ENCODE measurements around the gene HECTD1.
"Not testable (repeated sequence)": the region's sequence is repeated elsewhere in the genome, so short reads cannot be mapped to it uniquely, and the experiment has no call there.

HECTD1 gene

DNA sequence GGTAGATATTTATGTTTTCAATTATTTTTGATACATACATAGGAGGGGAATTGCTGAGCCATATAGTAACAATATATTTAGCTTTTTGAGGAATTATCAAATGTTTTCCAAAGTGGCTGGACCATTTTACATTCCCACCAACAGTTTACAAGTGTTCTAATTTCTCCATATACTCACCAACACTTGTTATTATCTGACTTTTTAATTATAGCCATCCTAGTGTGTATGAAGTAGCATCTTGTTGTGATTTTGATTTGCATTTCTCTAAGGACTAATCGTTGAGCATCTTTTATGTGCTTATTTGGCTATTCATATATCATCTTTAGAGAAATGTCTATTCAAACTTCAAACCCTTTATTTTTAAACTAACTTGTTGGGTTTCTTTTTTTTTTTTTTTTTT lies 17.2 kb upstream of the HECTD1 start:
- DNase-seq: no peak

DNA sequence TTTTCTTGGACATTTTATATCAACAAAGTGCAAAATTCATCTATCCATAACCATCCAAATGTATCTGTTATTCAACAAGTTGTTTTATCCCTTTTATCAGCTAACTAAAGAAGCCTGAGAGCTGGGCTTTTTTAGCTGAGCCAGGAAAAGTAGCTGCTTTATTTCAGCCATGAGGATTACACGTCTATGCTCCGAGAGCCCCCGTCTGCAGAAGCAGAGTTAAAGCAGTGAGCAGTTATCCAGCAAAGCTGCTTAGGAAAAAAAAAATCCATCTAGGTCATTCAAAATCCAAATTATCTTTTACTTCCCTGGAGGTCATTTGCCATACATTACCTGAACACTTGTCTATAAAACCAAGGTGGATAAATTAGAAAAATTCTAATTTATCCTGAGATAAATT lies 15.7 kb upstream of the HECTD1 start:
- DNase-seq: no peak

DNA sequence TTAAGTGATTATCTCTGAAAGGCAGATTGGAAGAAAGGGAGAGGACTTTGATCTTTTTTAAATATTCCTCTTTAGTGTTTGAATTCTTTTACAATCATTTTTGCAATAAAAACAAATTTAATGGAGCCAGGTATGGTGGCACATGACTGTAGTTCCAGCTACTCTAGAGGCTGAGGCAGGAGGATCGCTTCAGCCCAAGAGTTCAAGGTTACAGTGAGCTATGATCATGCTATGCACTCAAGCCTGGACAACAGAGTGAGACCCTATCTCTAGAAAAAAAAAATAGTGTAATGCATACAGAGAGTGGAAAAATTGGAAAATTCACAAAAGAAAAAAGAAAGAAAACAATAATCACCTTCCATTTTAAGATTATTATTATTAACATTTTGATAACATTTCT lies 15.2 kb upstream of the HECTD1 start:
- no peak for DNase-seq

DNA sequence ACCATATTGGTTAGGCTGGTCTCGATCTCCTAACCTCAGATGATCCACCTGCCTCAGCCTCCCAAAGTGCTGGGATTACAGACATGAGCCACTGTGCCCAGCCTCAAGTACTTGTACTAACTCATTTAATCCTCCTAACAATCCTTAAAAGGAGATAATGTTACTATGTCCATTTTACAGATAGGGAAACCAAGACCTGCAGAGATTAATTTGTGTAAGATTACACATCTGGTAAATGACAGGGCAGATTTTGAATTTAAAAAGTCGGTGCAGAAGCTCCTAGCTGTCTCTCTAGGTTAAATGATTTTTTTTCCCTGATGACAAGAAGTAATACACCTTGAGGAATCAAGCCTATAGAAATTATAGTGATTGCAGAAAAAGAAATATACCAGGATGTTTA lies 13.7 kb upstream of the HECTD1 start:
- DNase-seq: no peak

DNA sequence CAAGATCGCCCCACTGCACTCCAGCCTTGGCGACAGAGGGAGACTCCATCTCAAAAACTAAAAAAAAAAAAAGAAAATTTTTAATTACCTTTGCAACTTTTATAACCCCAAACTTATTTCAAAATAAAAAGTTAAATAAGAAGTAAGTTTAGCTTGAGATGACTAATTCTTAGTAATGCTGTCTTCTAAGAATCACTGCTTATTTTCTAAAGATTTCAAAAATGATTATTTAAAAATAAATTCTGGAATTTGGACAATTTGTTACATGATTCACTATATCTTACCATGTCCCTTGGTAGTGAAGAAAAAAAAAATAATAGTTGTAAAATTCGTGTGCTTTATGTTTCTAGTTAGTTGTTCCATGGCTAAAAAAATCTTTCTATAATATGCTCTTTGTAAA lies 11.6 kb upstream of the HECTD1 start:
- no peak for DNase-seq

DNA sequence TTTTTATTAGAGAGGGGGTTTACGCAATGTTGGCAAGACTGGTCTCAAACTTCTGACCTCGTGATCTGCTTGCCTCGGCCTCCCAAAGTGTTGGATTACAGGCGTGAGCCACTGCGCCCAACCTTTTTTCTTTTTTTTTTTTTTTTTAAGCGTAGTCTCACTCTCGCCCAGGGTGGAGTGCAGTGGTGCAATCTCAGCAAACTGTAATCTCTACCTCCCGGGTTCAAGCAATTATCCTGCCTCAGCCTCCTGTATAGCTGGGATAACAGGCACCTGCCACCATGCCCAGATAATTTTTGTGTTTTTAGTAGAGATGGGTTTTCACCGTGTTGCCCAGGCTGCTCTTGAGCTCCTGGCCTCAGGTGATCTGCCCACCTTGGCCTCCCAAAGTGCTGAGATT lies 8.8 kb upstream of the HECTD1 start:
- no peak for DNase-seq

DNA sequence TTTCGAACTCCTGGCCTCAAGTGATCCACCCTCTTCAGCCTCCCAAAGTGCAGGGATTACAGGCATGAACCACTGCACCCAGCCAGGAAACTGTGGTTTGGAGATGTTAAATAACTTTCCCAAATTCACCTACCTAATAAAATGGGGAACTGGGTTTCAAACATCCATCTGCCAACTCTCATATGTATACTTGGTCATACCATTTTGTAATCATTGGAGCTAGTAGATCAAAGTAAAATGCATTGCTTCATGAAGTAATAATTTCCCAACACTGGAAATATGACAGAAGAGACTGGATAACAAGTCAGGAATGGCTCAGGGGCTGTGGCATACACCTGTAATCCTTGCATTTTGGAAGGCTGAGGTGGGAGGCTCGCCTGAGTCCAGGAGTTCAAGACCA lies 5.3 kb upstream of the HECTD1 start:
- DNase-seq: no peak

DNA sequence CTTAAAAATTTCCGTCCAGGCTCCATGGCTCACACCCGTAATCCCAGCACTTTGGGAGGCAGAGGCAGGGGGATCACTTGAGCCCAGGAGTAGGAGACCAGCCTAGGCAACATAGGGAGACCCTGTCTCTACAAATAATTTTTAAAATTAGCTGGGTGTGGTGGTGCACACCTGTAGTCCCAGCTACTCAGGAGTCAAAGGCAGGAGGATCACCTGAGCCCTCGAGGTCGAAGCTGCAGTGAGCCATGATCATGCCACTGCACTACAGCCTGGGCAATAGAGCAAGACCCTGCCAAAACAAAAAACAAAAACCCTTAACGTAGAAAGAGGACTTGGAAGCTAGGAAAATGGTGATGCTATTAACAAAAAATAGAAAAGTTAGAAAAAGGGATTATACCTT lies 2.0 kb upstream of the HECTD1 start:
- no peak for DNase-seq

DNA sequence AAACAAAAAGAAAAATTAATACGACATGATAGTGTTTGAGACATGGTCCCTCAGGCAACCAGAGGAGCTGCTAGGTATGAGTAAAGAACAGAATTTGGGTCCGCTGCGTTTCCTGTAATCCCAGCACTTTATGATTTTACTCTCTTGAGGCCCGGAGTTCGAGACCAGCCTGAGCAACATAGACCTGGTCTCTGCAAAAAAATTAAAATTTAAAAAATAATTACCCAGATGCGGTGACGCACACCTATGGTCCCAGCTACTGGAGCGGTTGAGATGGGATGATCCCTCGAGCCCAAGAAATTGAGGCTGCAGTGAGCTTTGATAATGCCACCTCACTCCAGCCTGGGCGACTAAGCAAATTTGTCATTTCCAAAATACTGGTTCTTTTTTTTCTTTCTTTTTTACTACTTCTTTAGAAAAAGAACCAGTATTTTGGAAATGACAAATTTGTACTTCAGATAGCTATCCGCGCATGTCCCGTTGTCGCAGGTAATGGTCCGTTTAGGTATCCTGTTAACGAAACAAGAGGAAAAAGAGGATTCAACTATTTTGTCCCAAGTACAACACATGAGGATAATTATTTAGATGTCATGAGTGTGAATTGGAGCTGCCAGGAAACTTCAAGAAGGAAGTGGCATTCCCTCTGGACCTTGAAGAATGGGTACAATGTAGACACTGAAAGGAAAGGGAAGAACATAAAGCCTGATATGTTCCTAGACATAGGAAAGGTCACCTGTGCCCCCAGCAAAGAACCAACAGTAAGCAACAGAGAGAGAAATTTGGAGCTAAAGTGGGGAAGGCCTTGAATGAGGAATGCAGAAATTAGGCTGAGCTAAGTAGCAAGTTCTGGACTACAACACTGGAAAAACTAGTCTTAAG lies 1.2 kb upstream of the HECTD1 start:
- DNase-seq: no peak

DNA sequence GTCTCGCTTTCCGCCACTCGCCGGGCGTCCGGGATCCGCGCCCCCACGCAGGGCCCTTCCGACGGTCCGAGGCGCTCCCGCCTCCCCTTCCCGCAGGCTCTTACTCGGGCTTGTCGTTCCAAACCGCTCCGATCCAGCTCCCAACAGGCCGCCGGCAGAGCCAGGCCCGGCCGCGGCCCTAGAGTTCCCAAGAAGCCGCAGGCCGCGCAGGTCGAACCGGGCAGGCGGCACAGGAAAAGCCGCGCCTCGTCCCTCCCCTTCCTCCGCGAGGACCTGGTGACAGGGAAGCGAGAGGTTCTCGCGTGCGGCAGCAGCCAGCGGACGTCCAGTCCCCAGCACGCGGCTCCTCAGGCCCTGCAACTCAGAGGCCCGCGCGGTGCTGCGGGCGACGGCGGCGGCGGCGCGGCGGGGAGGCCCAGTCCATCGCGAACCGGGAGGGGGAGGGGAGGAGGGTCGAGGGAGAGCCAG lies 272 bp downstream of the HECTD1 start:
- no peak for DNase-seq

DNA sequence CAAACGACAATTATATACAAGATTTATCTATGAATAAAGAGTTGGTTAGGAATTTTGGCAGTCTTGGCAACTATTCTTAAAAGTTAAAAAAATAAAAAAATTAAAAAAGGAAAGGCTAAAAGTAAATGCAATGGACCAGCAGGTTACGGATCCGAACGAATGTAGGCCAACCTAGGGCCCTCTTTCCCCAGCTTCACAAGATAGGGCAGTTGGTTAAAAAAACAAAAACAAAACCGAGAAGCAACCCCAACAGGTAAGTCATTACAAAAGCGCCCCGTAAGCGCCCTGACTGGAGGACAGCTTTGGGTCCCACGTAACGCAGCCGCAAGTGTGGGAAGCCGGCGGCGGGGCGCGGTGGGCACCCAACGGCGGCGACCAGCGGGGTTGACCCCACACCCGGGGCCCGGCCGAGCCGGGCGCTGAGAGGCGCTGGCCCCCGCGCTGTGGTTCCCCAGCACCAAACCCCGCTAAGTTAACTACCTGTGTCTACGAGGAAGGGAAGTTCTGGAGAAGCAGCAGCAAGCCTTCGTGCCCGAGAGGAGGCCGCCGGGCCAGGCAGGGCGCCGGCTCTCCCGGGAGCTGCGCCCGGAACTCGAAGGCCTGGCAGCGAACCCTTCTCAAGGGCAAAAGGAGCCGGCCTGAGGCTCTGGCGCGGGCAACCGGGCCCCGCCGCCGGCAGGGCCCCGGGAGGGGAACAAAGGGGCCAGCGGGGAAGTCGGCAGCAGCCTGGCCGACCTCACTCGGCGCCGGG lies 882 bp downstream of the HECTD1 start:
- peak; percentile 73 for DNase-seq

DNA sequence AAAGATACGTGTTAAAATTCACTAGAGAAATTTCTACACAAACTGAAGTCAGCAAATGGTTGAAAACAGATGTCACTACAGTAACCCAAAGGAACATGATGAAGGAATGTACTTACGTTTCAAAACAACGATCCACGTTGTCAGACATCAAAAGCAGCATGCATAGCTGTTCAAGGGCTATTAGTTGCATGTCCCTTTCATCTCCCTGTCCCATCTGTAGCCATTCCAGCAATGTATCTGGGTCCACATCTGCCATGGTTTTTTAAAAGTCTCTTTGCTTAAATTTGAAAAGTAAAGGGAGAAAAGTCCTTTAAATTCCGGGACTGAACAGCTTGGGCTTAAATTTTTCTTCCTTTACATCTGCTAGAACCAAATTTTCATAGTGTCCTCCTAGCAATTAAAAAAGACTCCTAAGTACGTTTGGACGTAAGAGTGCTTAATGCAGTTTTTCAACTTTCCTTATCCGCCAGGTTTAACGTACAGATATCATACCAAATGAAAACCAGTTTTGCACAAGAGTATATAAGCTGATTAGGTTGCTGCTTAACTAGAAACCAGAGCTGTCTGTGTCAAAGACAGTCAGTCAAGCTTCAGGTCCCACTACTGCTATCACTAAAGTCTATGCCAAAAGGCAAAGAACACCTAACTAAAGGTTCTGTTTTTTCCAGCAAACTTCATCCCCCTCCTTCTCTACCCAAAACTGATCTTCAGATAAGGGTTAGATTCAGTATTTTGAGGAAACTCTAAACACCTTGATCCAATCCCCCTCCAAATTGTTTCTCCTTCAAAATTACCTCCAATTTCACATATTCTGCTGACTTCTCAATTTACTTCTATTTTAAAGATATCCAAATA lies 1.7 kb downstream of the HECTD1 start:
- DNase-seq: peak; percentile 15

DNA sequence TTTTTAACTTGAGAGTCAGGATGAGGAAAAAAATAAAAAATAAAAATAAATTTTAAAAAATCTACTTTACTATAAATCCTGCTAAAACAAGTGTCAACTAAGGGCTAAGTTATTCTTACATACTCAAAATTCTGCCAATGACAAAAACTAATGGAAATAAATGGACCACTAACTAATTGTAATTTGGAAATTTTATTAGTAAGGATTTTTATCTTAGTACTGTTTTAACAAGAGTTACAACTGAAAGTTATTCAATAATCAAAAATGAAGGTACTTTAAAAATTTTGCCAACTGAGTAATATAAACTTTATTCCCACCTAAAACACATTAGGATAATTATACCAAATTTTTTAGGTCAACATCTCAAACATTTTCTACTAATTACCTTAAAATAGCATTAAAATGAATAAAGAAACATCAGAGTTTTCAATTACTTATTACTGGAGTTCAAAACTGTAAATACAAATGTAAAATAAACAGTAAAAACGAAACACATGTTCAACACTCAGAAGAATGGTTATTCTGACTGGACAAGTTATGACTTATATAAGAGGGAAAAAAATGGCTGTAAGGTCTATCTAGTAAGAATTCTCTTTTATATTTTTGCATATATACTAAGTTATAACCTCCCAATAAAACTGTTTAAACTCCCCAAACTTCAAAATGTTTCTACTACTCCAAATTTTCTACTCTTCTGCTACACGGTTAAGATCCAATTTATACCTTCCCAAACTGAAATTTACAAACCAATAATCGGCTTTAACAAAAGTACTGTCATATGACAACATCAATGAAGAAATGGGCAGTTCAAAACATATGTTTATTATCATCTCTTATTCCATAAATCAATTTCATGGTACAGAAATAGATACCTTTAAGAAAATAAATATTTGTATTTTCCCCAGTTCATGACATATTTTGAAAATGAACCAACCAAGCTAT lies 2.7 kb downstream of the HECTD1 start:
- DNase-seq: peak; percentile 29

DNA sequence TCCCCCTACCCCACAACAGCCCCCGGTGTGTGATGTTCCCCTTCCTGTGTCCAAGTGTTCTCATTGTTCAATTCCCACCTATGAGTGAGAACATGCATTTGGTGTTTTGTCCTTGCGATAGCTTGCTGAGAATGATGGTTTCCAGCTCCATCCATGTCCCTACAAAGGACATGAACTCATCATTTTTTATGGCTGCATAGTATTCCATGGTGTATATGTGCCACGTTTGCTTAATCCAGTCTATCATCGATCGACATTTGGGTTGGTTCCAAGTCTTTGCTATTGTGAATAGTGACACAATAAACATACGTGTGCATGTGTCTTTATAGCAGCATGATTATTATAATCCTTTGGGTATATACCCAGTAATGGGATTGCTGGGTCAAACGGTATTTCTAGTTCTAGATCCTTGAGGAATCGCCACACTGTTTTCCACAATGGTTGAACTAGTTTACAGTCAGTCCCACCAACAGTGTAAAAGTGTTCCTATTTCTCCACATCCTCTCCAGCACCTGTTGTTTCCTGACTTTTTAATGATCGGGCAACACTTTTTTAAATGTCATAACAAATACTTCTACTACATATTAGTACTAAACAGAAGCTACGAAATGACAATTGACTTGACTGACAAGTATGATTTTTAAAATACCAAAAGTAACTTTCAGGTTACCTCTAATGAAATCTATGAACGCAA lies 3.5 kb downstream of the HECTD1 start:
- DNase-seq: not testable (repeated sequence)

DNA sequence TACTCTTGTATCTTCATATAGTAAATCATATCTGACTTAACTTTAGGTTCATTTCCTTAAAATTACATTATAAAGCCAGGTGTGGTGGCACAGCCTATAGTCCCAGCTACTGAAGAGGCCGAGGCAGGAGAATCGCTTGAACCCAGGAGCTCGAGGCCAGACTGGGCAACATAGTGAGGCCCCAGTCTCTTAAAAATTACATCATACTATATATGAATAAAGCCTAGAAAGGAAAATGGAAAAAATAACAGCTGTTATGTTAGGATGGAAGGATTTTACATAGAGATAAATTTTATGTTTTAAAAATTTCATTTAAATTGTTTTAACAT lies 4.2 kb downstream of the HECTD1 start:
- no peak for DNase-seq

DNA sequence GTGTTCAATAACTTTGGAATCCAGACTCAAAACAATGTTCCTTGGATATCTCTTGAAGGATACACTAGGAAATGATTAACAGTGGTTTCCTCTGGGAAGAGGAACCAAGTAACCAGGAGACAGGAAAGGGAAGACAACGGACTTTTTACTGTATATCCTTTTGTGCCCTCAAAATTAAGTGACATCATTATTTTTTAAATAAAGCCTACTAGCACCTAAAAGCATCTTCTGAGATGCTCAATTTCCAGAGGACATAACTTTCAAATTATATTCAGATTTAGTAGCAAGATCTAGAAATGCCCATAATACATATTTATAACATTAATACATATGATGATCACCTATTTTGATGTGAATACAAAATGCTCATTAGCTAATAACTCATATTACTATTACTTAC lies 6.5 kb downstream of the HECTD1 start:
- no peak for DNase-seq

DNA sequence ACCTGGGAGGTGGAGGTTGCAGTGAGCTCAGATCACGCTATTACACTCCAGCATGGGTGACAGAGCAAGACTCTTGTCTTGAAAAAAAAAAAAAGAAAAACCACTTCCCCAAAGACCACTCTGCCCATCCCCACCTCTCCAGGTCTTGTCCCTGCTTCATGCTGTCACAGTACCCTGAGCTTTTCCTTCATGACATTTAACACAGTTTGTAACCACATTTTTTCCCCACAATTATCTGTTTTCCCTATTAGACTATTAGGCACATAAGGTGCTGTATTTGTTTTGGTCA lies 6.9 kb downstream of the HECTD1 start:
- DNase-seq: no peak

DNA sequence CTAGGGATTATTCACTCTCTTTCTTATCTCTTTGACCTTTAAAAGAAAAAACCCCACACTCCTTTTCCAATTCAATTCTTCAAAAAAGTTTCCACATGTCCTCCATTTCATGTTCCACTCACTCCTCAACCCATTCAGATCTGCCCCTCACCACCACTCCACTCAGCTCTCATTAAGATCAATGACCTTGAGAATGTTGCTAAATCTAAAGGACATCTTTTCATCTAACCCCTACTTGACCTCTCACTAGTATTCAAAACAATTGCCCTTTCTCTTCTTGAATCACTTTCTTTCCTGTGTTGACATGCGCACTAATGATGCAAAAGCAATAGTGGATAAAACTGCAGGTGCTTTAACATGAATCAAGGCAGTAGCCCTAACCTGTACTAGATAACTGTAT lies 9.9 kb downstream of the HECTD1 start:
- no peak for DNase-seq

DNA sequence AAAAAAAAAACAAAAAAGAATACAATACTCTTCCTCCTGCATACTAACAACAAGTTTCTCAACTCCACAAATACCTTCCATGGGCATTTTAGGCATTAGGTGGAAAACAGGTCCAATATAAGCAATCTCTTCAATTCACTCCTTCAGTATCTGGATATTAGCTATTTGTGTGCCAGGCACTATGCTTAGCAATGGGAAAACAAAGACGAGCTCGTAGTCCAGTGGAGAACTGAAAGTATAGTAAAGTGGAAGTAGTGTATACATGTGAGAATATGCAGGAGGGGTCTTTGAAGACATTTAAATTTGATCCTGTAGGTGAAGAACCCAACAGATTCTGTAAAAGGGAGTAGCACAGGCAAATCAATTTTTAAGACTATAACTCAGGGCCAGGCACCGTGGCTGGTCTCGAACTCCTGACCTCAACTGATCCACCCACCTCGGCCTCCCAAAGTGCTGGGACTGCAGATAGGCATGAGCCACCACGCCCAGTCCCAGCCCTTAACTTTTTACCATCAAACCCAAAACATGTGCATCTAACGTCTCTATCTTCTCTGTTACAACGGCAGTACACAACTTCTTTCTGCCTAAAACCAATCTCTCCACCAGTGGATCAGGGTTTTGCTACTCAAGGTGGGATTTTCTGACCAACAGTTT lies 10.6 kb downstream of the HECTD1 start:
- DNase-seq: no peak

DNA sequence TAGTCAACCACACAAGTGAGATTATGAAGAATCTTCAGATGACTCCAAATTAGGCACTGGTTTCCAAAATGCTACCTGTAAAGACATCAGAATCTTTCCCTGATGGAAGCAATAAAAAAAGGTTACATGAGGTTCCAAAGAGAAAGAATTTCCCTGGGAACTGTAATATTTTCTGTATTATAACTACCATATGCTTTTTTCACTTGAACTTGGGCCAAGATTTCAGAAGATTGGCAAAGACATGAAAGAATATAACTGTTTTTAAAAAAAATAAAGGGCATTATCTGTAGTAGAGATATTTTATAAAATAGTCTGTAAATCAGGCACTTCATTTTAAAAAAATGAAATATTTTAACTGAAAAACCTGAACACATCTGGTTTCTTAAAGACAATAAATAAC lies 12.9 kb downstream of the HECTD1 start:
- DNase-seq: no peak

DNA sequence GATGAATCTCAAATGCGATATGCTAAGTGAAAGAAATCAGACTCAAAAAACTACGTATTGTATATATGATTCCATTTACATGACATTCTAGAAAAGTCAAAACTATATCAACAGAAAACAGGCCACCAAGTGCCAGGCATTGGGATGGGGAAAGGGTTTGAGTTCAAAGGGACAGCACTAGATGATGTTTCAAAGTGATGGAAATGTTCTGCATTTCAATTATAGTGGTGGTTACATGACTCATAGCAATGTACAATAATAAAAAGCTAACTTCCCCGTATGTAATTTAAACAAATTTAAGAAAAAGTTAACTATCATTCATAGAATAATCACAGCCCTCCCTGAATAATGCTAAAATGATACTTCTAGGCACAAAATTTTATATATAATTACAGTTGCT lies 13.5 kb downstream of the HECTD1 start:
- no peak for DNase-seq
